Measurements from ENCODE around the gene COA1. TPM values are rescaled to one million over a fixed set of nuclear protein-coding genes. Genes with fewer than 3 reads are reported as not detected.
"Not testable (repeated sequence)": the region's sequence is repeated elsewhere in the genome, so short reads cannot be mapped to it uniquely, and the experiment has no call there.

The COA1 gene
- polyA plus RNA-seq: 48.5 TPM

- peak within 1 kb of the TSS; percentile 81 to 92 (median 90) for H3K27ac Mint-ChIP-seq
- no peaks in the 10 kb centered on the region for H3K9me3 Mint-ChIP-seq
- peaks cover 22 to 34% (median 27%) of the 10 kb centered on the region in 3 donors for H3K4me1 Mint-ChIP-seq
- H3K36me3 Mint-ChIP-seq: peaks cover 3% of the 10 kb centered on the region
- H3K27me3 Mint-ChIP-seq: no peaks in the 10 kb centered on the region
- peak within 1 kb of the TSS; percentile 91 to 99 (median 98) for H3K4me3 Mint-ChIP-seq
These were observed at the start of gene COA1 for GRCh38 chr7:43729214-43729923. COA1 (minus strand) TSS chr7:43729523; CDS start chr7:43648614, 80,909 bp downstream.

DNA sequence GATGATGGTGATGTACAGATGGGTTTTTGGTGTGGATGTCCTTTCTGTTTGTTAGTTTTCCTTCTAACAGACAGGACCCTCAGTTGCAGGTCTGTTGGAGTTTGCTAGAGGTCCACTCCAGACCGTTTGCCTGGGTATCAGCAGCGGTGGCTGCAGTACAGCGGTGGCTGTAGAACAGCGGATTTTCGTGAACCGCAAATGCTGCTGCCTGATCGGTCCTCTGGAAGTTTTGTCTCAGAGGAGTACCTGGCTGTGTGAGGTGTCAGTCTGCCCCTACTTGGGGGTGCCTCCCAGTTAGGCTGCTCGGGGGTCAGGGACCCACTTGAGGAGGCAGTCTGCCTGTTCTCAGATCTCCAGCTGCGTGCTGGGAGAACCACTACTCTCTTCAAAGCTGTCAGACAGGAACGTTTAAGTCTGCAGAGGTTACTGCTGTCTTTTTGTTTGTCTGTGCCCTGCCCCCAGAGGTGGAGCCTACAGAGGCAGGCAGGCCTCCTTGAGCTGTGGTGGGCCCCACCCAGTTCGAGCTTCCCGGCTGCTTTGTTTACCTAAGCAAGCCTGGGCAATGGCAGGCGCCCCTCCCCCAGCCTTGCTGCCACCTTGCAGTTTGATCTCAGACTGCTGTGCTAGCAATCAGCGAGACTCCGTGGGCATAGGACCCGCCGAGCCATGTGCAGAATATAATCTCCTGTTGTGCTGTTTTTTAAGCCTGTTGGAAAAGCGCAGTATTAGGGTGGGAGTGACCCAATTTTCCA is 49.1 kb upstream of the COA1 start:
- not testable (repeated sequence) for H3K4me3 Mint-ChIP-seq, H3K4me1 Mint-ChIP-seq, H3K27ac Mint-ChIP-seq, H3K9me3 Mint-ChIP-seq, H3K27me3 Mint-ChIP-seq, H3K36me3 Mint-ChIP-seq

DNA sequence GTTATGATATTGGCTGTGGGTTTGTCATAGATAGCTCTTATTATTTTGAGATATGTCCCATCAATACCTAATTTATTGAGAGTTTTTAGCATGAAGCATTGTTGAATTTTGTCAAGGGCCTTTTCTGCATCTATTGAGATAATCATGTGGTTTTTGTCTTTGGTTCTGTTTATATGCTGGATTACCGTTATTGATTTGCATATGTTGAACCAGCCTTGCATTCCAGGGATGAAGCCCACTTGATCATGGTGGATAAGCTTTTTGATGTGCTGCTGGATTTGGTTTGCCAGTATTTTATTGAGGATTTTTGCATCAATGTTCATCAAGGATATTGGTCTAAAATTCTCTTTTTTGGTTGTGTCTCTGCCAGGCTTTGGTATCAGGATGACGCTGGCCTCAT is 45.9 kb upstream of the COA1 start:
- not testable (repeated sequence) for H3K9me3 Mint-ChIP-seq, H3K27me3 Mint-ChIP-seq, H3K4me3 Mint-ChIP-seq, H3K36me3 Mint-ChIP-seq, H3K27ac Mint-ChIP-seq, H3K4me1 Mint-ChIP-seq

DNA sequence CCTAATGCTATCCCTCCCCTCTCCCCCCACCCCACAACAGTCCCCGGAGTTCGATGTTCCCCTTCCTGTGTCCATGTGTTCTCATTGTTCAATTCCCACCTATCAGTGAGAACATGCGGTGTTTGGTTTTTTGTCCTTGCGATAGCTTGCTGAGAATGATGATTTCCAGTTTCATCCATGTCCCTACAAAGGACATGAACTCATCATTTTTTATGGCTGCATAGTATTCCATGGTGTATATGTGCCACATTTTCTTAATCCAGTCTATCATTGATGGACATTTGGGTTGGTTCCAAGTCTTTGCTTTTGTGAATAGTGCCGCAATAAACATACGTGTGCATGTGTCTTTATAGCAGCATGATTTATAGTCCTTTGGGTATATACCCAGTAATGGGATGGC is 43.9 kb upstream of the COA1 start:
- not testable (repeated sequence) for H3K27me3 Mint-ChIP-seq, H3K9me3 Mint-ChIP-seq, H3K4me1 Mint-ChIP-seq, H3K27ac Mint-ChIP-seq, H3K36me3 Mint-ChIP-seq, H3K4me3 Mint-ChIP-seq

DNA sequence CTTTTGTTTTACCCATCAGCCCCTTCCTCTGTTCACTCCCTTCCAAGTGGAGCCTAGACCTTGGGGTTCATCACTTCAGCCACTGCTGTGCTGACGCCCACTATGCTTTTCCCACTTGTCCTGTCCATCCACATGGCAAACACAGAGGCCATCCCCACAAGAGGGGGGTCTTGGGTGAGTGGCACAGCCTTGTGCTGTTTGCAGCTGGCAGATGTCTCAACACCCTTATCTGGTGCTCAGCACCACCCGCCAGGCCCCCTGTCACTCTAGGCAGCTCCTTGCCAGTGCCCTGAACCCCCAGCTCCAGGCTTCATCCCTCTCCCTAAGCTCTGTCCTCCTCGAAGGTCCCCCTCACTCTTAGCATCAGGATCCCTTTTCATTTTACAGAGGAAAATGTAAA is 42.2 kb upstream of the COA1 start:
- Mint-ChIP-seq H3K36me3 (no peaks in the 10 kb centered on the region), H3K27ac (no peak overlapping the region), H3K9me3 (no peaks in the 10 kb centered on the region), H3K4me1 (peaks cover 0 to 2% (median 0%) of the 10 kb centered on the region in 3 donors), H3K4me3 (no peak overlapping the region), H3K27me3 (no peaks in the 10 kb centered on the region)

DNA sequence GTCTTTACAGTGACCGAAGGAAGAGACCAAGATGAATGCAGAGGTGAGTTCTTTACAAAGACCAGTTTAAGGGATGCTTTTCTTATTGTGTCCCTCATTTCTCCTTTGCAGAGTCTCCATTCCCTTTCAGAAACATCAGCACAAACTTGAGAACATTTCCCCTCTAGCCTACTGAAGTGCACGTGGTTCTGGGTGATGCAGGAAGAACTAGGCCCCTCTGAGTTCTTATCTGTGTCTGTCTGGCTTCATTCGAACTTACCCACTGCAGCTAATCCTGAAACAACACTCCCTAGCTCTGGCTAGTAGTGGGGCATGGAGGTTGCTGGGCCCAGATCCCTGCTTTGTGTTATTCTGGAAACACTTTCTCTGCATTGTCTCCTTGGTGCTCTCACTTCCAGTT is 41.8 kb upstream of the COA1 start:
- no peaks in the 10 kb centered on the region for H3K4me1 Mint-ChIP-seq
- H3K36me3 Mint-ChIP-seq: no peaks in the 10 kb centered on the region
- H3K27me3 Mint-ChIP-seq: no peaks in the 10 kb centered on the region
- H3K9me3 Mint-ChIP-seq: no peaks in the 10 kb centered on the region
- H3K27ac Mint-ChIP-seq: no peak overlapping the region
- no peak overlapping the region for H3K4me3 Mint-ChIP-seq

DNA sequence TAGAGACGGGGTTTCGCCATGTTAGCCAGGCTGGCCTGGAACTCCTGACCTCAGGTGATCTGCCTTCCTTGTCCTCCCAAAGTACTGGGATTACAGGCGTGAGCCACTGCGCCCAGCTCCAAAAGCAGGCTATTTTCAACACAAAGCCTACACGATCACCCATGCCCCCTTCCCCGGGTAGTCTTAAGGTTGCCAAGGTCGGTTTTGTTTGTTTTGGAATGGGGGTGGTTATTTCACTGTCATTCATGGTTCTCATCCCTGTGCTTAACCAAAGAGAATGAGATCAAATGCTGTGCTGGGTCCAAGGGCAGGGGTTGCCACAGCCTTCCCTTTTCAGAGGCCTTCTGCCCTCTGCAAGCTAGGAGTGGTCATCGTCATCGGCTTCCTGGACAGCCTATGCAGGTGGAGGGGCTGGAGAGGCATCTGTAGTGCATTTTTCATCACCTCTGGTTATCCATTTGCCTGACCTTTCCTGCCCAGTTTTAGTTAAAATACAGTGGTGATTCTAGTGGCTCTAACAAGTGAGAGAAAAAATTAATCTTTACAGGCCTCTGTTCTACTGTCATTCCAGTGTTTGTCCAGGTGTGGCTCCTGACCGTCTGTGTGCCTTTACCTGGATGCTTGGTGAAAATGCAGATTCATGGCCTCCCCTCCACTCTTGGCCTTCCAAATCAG is 40.6 kb upstream of the COA1 start:
- no peaks in the 10 kb centered on the region for H3K36me3 Mint-ChIP-seq
- H3K27ac Mint-ChIP-seq: no peak overlapping the region
- H3K9me3 Mint-ChIP-seq: no peaks in the 10 kb centered on the region
- no peaks in the 10 kb centered on the region for H3K27me3 Mint-ChIP-seq
- peaks cover 0 to 1% (median under 1%) of the 10 kb centered on the region in 3 donors for H3K4me1 Mint-ChIP-seq
- H3K4me3 Mint-ChIP-seq: no peak overlapping the region

- H3K4me1 Mint-ChIP-seq: peaks cover 0 to 8% (median 7%) of the 10 kb centered on the region in 3 donors
- no peak overlapping the region for H3K4me3 Mint-ChIP-seq
- no peak overlapping the region for H3K27ac Mint-ChIP-seq
- peaks cover 1% of the 10 kb centered on the region for H3K36me3 Mint-ChIP-seq
- H3K9me3 Mint-ChIP-seq: no peaks in the 10 kb centered on the region
- H3K27me3 Mint-ChIP-seq: no peaks in the 10 kb centered on the region
These were observed 40.0 kb upstream of the COA1 start for GRCh38 chr7:43769281-43769680.

GRCh38 chr7:43768887-43769272 is 39.6 kb upstream of the COA1 start:
- H3K27ac Mint-ChIP-seq: no peak overlapping the region
- H3K4me3 Mint-ChIP-seq: no peak overlapping the region
- H3K36me3 Mint-ChIP-seq: peaks cover 1% of the 10 kb centered on the region
- H3K4me1 Mint-ChIP-seq: peaks cover 0 to 12% (median 11%) of the 10 kb centered on the region in 3 donors
- H3K9me3 Mint-ChIP-seq: no peaks in the 10 kb centered on the region
- H3K27me3 Mint-ChIP-seq: no peaks in the 10 kb centered on the region

DNA sequence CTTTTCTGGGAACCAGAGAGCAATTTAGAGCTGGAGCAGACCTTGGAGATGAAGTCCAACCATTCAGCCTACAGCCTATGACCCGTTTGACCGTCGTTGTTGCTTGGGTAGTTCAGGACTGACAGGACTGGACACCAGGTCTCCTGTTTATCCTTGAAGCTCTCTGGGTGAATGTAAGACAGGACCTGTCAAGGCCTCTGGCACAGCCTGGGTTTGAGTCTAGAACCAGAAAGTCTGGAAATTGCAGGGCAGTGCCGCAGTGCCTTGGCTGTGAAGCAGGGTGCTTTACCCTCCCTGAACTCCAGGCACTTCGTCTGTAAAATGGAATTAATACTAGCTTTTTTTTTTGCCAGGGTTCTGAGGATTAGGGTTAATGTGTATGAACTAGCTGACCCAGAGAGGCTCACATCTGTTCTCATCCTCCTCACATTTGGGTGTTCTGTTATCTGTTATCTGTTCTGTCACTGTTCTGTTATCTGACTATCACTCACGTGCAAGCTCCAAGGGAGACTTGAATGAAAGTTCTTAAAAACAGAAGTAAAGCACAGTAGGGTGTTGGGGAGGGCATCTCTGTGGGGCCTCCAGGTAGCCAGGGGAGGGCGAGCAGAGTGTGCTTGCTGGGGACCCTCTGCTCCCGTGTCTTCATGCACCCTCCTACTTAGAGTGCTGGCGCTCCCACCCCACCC is 39.0 kb upstream of the COA1 start:
- H3K27me3 Mint-ChIP-seq: no peaks in the 10 kb centered on the region
- H3K27ac Mint-ChIP-seq: no peak overlapping the region
- peaks cover 0 to 17% (median 15%) of the 10 kb centered on the region in 3 donors for H3K4me1 Mint-ChIP-seq
- H3K4me3 Mint-ChIP-seq: no peak overlapping the region
- no peaks in the 10 kb centered on the region for H3K9me3 Mint-ChIP-seq
- H3K36me3 Mint-ChIP-seq: peaks cover 1% of the 10 kb centered on the region

DNA sequence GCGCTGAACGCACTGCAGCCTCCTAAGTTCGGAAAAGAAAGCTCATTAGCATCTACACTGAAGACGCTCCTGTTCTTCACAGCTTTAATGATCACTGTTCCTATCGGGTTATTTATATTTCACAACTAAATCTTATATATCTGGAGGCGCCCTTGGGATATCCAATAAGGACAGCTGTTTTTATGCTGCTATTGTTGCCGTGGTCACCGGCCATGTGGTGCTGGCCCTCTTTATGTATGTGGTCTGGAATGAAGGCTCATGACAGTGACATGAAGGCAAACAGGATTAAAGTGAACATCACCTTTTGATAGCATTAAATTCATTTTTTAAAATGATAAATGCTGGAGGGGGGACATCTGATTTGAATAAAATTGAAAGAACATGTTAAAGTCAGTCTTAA is 38.0 kb upstream of the COA1 start:
- H3K4me3 Mint-ChIP-seq: no peak overlapping the region
- H3K27me3 Mint-ChIP-seq: no peaks in the 10 kb centered on the region
- no peaks in the 10 kb centered on the region for H3K9me3 Mint-ChIP-seq
- H3K36me3 Mint-ChIP-seq: peaks cover 1% of the 10 kb centered on the region
- peaks cover 0 to 19% (median 17%) of the 10 kb centered on the region in 3 donors for H3K4me1 Mint-ChIP-seq
- H3K27ac Mint-ChIP-seq: no peak overlapping the region

DNA sequence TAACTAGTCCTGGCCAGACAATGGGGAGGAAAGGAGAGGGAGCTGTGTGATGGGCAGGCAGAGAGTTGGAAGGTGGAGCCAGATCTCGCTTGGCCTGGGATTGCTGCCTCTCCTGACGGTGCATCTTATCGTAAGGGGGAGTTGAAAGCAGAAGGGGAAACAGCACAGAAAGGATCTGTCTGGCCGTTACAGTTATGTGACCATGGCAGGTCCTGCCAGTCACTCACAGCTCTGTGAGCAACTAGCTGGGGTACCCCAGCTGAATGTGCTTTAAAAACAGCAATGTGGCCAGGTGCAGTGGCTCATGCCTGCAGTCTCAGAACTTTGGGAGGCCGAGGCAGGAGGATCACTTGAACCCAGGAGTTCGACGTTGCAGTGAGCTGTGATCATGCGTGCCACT is 37.2 kb upstream of the COA1 start:
- no peak overlapping the region for H3K27ac Mint-ChIP-seq
- H3K27me3 Mint-ChIP-seq: no peaks in the 10 kb centered on the region
- peaks cover 1% of the 10 kb centered on the region for H3K36me3 Mint-ChIP-seq
- peaks cover 2 to 21% (median 19%) of the 10 kb centered on the region in 3 donors for H3K4me1 Mint-ChIP-seq
- H3K9me3 Mint-ChIP-seq: no peaks in the 10 kb centered on the region
- no peak overlapping the region for H3K4me3 Mint-ChIP-seq

GRCh38 chr7:43764807-43765491 is 35.6 kb upstream of the COA1 start:
- Mint-ChIP-seq H3K27me3 (no peaks in the 10 kb centered on the region), H3K4me1 (peaks cover 5 to 24% (median 23%) of the 10 kb centered on the region in 3 donors), H3K27ac (peak overlapping the region in 1 of 3 donors; percentile 9), H3K9me3 (no peaks in the 10 kb centered on the region), H3K4me3 (peak overlapping the region in 3 of 4 donors; percentile 74 to 92 (median 82)), H3K36me3 (peaks cover 1% of the 10 kb centered on the region)

DNA sequence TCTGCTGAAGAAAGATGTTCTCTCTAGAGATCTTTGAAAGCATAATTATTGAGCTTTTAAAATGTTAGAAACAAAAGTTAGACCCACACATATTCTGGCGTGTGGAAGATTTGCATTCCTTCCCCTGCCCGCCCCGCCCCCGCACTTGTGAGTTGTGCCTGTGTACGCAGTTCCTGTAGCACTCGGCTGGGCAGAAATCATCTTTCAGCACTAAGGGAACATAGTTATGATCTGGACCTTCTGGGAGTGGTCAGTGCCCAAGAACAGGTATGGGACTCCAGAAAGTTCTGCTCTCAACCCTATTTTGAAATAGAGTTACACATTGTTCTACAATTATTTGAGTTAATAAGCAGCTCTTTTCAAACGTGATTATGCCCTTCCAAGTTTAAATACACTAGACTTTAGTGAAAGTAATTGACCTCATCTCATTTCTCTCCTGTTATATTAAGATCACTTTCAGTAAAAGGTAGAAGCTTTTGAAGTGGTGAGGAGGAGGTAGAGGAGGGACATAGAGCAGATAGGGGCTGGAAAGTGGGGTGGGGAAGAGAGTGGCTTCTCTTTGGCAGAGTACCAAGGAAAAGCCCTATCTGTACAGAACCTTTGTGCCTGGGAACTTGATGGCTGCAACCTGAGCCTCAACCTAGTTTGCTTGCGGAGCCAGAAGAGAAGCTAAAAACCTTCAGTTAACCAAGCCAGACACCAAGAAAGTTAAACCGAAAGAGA is 34.9 kb upstream of the COA1 start:
- Mint-ChIP-seq H3K36me3 (peaks cover 1% of the 10 kb centered on the region), H3K4me1 (peaks cover 5 to 28% (median 27%) of the 10 kb centered on the region in 3 donors), H3K4me3 (peak overlapping the region; percentile 74 to 92 (median 84)), H3K9me3 (no peaks in the 10 kb centered on the region), H3K27ac (peak overlapping the region; percentile 46 to 73 (median 63)), H3K27me3 (no peaks in the 10 kb centered on the region)
